Endothelial cell of umbilical vein (primary cell): Measurements from ENCODE around the gene EMID1. TPM values are rescaled to one million over a fixed set of nuclear protein-coding genes. Genes with fewer than 3 reads are reported as not detected.

Experiments used
- BruUV-seq: library from RNA; stranded (reverse); fragments of 400-500 nt; replicated peaks from 2 replicates; lab custom pipeline; 2021; lab: Mats Ljungman, UMichigan
- CTCF ChIA-PET: fragments of 300-600, 350-600 bp; sonication (Branson Sonifier 250); formaldehyde crosslinking; loops from one replicate; lab custom pipeline; 2021; ENCODE audit warnings: antibody characterized with exemption, inconsistent platforms; lab: Charles Lee
- POLR2A ChIA-PET: fragments of 300-600, 350-600 bp; sonication (Branson Sonifier 250); formaldehyde crosslinking; loops from one replicate; lab custom pipeline; 2021; ENCODE audit warnings: antibody characterized with exemption, inconsistent platforms; lab: Charles Lee
- DNase-seq: peaks from one replicate; pipeline ENCODE4 v3.0.0-alpha.2; 2011; ENCODE audit warnings: low read depth, low spot score
- FAIRE-seq: peaks from 2 replicates; lab custom pipeline; 2011; peaks lifted over from hg19 to GRCh38; lab: Jason Lieb, UNC
- H2AFZ ChIP-seq: 2 replicates; pipeline ENCODE4 v1.6.0; 2012; ENCODE audit warnings: low read depth, low read length, control low read depth, inconsistent platforms
- H3K27ac ChIP-seq: 2 replicates; pipeline ENCODE4 v1.5.1; 2011; ENCODE audit warnings: low read depth, mild to moderate bottlenecking, control low read depth, low read length, moderate library complexity; ENCODE audit not compliant: insufficient read depth
- H3K27me3 ChIP-seq, 2 experiments: 2 replicates each; pipeline versions ENCODE4 v1.6.0 to v1.6.1; 2011; ENCODE audit warnings: low read length in 2 of 2, mixed read lengths in 1 of 2; ENCODE audit not compliant: control insufficient read depth in 2 of 2, insufficient read depth in 2 of 2
- H3K36me3 ChIP-seq, 2 experiments: 2 replicates in 1 of 2; 3 replicates in 1 of 2; pipeline ENCODE4 v1.5.1; 2011; ENCODE audit warnings: low read length in 2 of 2, mild to moderate bottlenecking in 1 of 2, moderate library complexity in 1 of 2; ENCODE audit not compliant: control insufficient read depth in 2 of 2, insufficient read depth in 2 of 2; ENCODE audit errors: extremely low read depth in 1 of 2
- H3K4me1 ChIP-seq: 3 replicates; pipeline ENCODE4 v1.5.1; 2011; ENCODE audit warnings: mild to moderate bottlenecking, low read length; ENCODE audit not compliant: control insufficient read depth, insufficient read depth; ENCODE audit errors: extremely low read depth
- H3K4me2 ChIP-seq: 2 replicates; pipeline ENCODE4 v1.6.1; 2011; ENCODE audit warnings: low read length, control low read depth, mixed read lengths; ENCODE audit not compliant: insufficient read depth
- H3K4me3 ChIP-seq, 3 experiments: fragments of 200-600 bp in 1 of 3; sonication (generic), shearing (Covaris generic) in 1 of 3; replicated peaks in 1 of 3; 2 replicates each; pipeline ENCODE4 v1.5.1; 2011 to 2016; ENCODE audit warnings: control low read depth in 3 of 3, low read length in 3 of 3, mild to moderate bottlenecking in 2 of 3, inconsistent platforms in 1 of 3, low read depth in 1 of 3, moderate library complexity in 1 of 3; ENCODE audit not compliant: insufficient read depth in 1 of 3
- H3K79me2 ChIP-seq: 2 replicates; pipeline ENCODE4 v1.6.0; 2012; ENCODE audit warnings: low read length, inconsistent platforms; ENCODE audit not compliant: control insufficient read depth, insufficient read depth
- H3K9ac ChIP-seq: replicated peaks from 2 replicates; pipeline ENCODE3; 2011; ENCODE audit warnings: low read length, control low read depth; ENCODE audit not compliant: insufficient read depth; ENCODE audit errors: extremely low read depth
- H3K9me1 ChIP-seq: replicated peaks from 3 replicates; pipeline ENCODE4 v1.6.0; 2011; ENCODE audit warnings: mild to moderate bottlenecking, low read length; ENCODE audit not compliant: control insufficient read depth, insufficient read depth; ENCODE audit errors: extremely low read depth
- H3K9me3 ChIP-seq: replicated peaks from 2 replicates; pipeline ENCODE4 v1.5.1; 2012; ENCODE audit warnings: low read length, inconsistent platforms; ENCODE audit not compliant: control insufficient read depth, insufficient read depth
- H4K20me1 ChIP-seq: replicated peaks from 2 replicates; pipeline ENCODE3; 2011; ENCODE audit warnings: mild to moderate bottlenecking, low read length; ENCODE audit not compliant: control insufficient read depth, insufficient read depth; ENCODE audit errors: extremely low read depth
- EZH2 ChIP-seq: IDR thresholded peaks from 2 replicates; pipeline ENCODE4 v1.6.1; 2012; ENCODE audit warnings: borderline replicate concordance, low read depth, mild to moderate bottlenecking, moderate library complexity, low read length, inconsistent platforms; ENCODE audit not compliant: severe bottlenecking
- FOS ChIP-seq: IDR thresholded peaks from 2 replicates; pipeline ENCODE4 v1.6.1; 2011; ENCODE audit warnings: mild to moderate bottlenecking, low read length, moderate library complexity, borderline replicate concordance; ENCODE audit not compliant: insufficient read depth
- GATA2 ChIP-seq: IDR thresholded peaks from 2 replicates; pipeline ENCODE4 v1.7.0; 2011; ENCODE audit warnings: low read depth, mild to moderate bottlenecking, moderate library complexity, mixed read lengths, low read length; ENCODE audit not compliant: insufficient read length, insufficient read depth
- JUN ChIP-seq: IDR thresholded peaks from 2 replicates; pipeline ENCODE4 v1.6.1; 2011; ENCODE audit warnings: borderline replicate concordance, low read depth; ENCODE audit not compliant: insufficient read length, insufficient read depth
- MYC ChIP-seq: IDR thresholded peaks from one replicate; pipeline ENCODE4 v1.6.1; 2011; ENCODE audit warnings: mild to moderate bottlenecking, low read depth, low read length
- POLR2A ChIP-seq: IDR thresholded peaks from 2 replicates; pipeline ENCODE4 v1.6.1; 2012; ENCODE audit warnings: low read depth, mild to moderate bottlenecking, control low read depth, low read length
- POLR2AphosphoS5 ChIP-seq: IDR thresholded peaks from 2 replicates; pipeline ENCODE4 v1.6.1; 2012; ENCODE audit warnings: low read depth, mild to moderate bottlenecking, control low read depth, low read length, moderate library complexity; ENCODE audit not compliant: insufficient read depth
- dilution Hi-C: fragments of 300-500 bp; cut with MboI; formaldehyde crosslinking; loops from one replicate; pipeline ENCODE4 v1.15.0; 2019; ENCODE audit warnings: low sequenced_read_pairs; ENCODE audit not compliant: extremely low pct_ligation_motif_present
- intact Hi-C: fragments of 100-400 bp; cut with micrococcal nuclease; formaldehyde crosslinking; loops from one replicate; pipeline ENCODE4 v1.10.0; 2022
- polyA plus RNA-seq, 4 experiments: library from polyadenylated mRNA; depleted of rRNA in 3 of 4; stranded (reverse) in 3 of 4; unstranded in 1 of 4; fragments of >200 nt; gene quantifications; 2 replicates each; pipeline versions ENCODE4 v1.2.1 to v1.2.3, GENCODE V29; 2011 to 2012; ENCODE audit warnings: missing spikeins in 1 of 4
- total RNA-seq: library from RNA; stranded (reverse); gene quantifications from 2 replicates; pipeline ENCODE4 v1.2.3, GENCODE V29; 2021
- TF ChIP-seq, protein P1 (sequence below), 2 donors: IDR thresholded peaks; 1 replicate in 1 of 2; 2 replicates in 1 of 2; pipeline ENCODE4 v1.5.1; 2011; ENCODE audit warnings: low read length in 2 of 2, mild to moderate bottlenecking in 2 of 2, moderate library complexity in 2 of 2, control low read depth in 1 of 2, inconsistent platforms in 1 of 2, low read depth in 1 of 2; ENCODE audit not compliant: insufficient read depth in 1 of 2; ENCODE audit errors: extremely low read depth in 1 of 2
- TF ChIP-seq, protein P2 (sequence below): IDR thresholded peaks from 2 replicates; pipeline ENCODE4 v1.6.1; 2011; ENCODE audit not compliant: insufficient read depth, insufficient read length

Gene EMID1
- total and polyA plus RNA-seq, 2 donors (not counting 3 experiments of a cell fraction or from before 2014, with no cell fraction given): 0.51 to 0.75 TPM

DNA sequence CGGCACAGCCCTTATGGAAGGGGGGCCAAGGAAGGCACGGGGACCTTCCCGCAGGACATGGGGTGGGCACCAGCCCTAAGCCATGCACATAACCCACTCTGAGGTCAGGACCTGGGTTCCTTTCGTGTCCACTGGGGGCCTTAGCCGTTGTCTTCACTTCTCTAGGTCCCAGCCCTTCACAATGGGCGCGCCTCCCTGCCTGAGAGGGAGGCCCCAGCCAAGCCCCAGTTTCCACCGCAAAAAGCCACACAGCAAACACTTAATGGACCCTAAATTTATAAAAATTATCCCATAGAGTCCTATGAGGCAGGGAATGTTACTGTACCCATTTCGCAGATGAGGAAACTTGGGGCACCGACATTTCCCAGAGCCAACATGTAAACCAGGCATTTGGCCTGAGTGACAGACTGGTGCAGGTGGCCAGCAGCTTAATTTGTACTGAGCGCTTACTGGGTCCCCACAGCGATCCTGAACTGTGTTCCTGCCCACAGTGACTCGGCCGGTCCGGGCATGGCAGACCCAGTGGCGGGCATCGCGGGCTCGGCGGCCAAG is 102.0 kb downstream of the EMID1 start:
- intact Hi-C loops (loop anchor here (5.0 kb wide), 1 partner anchor 40 kb away; the partner anchor contains the start of genes EWSR1 and RHBDD3), dilution Hi-C loops (no loop called here)
- H3K9ac ChIP-seq: peak overlapping the region; percentile 77
- H3K27me3 ChIP-seq: no peaks in the 10 kb centered on the region
- H4K20me1 ChIP-seq: no peaks in the 10 kb centered on the region
- H3K27ac ChIP-seq: peak overlapping the region; percentile 87
- H3K4me2 ChIP-seq: peak overlapping the region; percentile 82
- no peaks in the 10 kb centered on the region for H3K9me3 ChIP-seq
- H3K9me1 ChIP-seq: no peaks in the 10 kb centered on the region
- DNase-seq (no peak), FAIRE-seq (peak; percentile 21)
- TF ChIP-seq POLR2AphosphoS5 (no peak), JUN (no peak), FOS (no peak), EZH2 (no peak), MYC (no peak), GATA2 (no peak), POLR2A (no peak)
- TF ChIP-seq, protein P1, sequence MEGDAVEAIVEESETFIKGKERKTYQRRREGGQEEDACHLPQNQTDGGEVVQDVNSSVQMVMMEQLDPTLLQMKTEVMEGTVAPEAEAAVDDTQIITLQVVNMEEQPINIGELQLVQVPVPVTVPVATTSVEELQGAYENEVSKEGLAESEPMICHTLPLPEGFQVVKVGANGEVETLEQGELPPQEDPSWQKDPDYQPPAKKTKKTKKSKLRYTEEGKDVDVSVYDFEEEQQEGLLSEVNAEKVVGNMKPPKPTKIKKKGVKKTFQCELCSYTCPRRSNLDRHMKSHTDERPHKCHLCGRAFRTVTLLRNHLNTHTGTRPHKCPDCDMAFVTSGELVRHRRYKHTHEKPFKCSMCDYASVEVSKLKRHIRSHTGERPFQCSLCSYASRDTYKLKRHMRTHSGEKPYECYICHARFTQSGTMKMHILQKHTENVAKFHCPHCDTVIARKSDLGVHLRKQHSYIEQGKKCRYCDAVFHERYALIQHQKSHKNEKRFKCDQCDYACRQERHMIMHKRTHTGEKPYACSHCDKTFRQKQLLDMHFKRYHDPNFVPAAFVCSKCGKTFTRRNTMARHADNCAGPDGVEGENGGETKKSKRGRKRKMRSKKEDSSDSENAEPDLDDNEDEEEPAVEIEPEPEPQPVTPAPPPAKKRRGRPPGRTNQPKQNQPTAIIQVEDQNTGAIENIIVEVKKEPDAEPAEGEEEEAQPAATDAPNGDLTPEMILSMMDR (IDR thresholded peaks at IDR 0.05; ENCODE audit: extremely low read depth in 1 of 2, insufficient read depth in 1 of 2, low read depth in 1 of 2, low read length in 2 of 2): no peak
- TF ChIP-seq, protein P2, sequence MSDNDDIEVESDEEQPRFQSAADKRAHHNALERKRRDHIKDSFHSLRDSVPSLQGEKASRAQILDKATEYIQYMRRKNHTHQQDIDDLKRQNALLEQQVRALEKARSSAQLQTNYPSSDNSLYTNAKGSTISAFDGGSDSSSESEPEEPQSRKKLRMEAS: no peak
- POLR2A ChIA-PET: no interaction called here
- CTCF ChIA-PET: interaction anchor here (1.0 to 1.8 kb wide), 2 partner anchors 11 to 49 kb away, joined by 3 to 6 read pairs; no protein-coding TSS in a partner anchor
- H3K4me3 ChIP-seq: peak overlapping the region; percentile 82 to 85 (median 84)
- peaks cover 38% of the 10 kb centered on the region for H3K4me1 ChIP-seq
- no TSS peak for BruUV-seq
- H3K79me2 ChIP-seq: peaks cover 9% of the 10 kb centered on the region
- peaks cover 0 to 4% of the 10 kb centered on the region in 2 experiments for H3K36me3 ChIP-seq
- peak overlapping the region; percentile 55 for H2AFZ ChIP-seq
